CD4-positive, alpha-beta T cell treated with Interleukin-4 for 1 hour (primary cell): Measurements from ENCODE around the gene NUP214.
"Not testable (repeated sequence)": the region's sequence is repeated elsewhere in the genome, so short reads cannot be mapped to it uniquely, and the experiment has no call there.

Experiments
- DNase-seq, 2 donors: peaks; one replicate each; pipeline ENCODE4 v3.0.0-alpha.2; 2020 to 2022

Gene NUP214

DNA sequence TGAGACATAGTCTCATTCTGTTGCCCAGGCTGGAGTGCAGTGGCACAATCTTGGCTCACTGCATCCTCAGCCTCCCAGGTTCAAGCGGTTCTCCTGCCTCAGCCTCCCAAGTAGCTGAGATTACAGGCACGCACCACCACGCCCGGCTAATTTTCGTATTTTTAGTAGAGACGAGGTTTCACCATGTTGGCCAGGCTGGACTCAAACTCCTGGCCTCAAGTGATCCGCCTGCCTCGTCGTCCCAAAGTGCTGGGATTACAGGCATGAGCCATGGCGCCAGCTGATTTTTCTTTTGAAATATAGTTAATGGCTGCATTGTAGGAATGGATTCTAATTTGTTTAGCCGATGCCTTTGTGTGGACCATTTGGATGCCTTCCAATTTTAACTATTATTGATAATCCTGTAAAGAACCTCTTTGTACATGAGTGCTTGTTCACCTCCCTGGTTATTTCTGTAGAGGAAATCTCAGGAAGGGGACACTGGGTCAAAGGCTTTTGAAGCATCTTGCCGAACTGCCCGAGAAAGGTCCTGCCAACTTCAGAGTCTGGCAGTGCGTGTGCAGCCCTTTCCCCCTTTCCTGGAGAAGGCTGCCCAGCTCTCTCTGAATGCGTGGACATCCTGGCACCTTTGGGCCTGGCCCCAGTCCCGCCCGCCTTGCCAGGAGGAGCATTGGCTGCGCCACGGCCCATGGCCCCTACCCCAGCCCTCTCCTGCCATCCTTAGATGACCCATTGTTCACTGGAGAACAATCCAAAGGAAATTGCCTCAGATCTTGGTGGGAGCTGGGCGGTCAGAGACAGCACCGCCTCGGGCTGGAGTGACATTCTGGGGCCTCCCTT, 8.9 kb upstream of the NUP214 start:
- no peak for DNase-seq

DNA sequence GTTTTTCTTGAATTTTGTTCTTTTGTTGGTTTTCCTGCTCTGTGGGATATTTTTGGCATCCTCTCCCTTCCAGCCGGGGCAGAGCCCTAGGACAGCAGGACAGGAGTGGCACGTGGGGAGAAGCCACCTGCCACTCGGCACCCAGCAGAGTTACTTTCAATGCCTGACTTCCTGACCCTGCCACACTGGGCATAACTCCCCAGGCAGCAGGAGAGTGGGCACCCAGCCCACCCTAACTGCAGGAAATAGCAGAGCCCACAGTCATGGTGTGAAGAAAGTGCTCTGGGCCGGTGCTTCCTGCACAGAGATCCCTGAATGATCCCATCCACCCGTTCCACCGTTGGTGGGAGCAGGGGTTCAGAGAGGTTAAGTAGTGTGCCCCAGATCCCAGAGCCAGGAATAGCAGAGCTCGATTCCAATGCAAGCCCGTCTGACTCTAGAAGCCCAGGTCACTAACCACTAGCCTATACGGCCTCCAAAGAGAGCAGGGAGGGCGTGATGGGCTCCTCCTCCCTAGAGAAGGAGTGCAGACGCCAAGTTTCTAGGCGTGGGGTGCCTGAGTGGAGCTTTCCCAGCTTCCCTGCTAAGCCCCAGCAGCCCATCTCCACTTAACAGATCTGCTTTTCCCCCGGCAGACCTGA, 8.1 kb upstream of the NUP214 start:
- DNase-seq, result no peak

DNA sequence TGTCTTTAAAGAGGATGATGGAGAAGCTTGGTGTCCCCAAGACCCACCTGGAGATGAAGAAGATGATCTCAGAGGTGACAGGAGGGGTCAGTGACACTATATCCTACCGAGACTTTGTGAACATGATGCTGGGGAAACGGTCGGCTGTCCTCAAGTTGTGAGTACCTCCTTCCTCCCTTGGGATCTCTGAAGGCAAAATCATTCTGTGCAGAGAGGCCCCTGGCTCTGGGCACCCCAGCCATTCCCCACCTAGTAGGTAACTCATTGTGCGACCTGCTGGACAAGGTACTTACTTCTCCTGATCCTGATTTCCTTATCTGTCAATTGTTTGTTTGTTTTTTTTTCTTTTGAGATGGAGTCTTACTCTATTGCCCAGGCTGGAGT, 7.6 kb upstream of the NUP214 start:
- no peak for DNase-seq

DNA sequence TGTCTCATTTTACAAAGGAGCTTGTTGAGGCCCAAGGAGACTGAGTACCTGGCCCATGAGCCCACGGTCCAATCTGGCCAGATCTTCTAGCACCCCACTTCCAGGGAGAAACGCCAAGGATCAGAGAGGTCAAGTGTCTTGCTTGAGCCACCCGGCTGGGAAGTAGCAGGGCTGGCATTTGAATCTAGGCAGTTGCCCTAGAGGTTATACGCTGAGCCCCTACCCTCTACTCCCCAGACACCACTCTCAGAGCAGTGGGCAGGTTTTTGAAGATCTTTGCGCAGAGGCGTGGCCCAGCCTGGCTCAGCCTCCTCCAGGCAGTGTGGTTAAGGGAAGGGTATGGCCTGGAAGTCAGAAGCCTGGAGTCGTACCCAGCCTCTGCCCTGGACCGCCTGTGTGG, 5.8 kb upstream of the NUP214 start:
- DNase-seq, result no peak

DNA sequence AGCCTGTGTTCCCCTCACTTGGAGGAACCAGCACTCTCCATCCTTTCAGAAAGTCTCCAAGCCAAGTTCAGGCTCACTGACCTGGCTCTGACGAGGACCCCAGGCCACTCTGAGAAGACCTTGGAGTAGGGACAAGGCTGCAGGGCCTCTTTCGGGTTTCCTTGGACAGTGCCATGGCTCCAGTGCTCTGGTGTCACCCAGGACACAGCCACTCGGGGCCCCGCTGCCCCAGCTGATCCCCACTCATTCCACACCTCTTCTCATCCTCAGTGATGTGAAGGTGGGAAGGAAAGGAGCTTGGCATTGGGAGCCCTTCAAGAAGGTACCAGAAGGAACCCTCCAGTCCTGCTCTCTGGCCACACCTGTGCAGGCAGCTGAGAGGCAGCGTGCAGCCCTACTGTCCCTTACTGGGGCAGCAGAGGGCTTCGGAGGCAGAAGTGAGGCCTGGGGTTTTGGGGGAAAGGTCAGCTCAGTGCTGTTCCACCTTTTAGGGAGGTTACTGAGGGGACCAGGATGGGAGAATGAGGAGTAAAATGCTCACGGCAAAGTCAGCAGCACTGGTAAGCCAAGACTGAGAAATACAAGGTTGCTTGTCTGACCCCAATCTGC, 4.7 kb upstream of the NUP214 start:
- no peak for DNase-seq

DNA sequence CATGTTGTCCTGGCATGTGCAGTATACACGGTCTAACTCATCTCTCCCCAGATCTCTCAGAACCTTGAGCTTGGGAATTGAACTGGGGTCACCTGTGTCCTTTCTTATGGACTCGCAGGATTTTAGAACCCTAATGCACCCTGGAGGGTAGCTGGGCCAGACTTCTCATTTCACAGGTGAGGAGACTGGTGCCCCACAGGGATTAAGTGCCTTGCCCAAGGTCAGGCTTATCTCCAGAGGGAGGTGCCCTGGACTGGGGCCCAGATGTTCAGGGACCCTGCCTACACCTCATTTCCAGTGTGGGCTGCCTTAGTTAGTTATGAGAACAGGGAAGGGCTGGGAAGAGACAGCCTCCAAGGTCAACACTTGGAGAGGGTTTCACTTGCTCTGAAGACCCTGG, 4.0 kb upstream of the NUP214 start:
- DNase-seq, result no peak

DNA sequence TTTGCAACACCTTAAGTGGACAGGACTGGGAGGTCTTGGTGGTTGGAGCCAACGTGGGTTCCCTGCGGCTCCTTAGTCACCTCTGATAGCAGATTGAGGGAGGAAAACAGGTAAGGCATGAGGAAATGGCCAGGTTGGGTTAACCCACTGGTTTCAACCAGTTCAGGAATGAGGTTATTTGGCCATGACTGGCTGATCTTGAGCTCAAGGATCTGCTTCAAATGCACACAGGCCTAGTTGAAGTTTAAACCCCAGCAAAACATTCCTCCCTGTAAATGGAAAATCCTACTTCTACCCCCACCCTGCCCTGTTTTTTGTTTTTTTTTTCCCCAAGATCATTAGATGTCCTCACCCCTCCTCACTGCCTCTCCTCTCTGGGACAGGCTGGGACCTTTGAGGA, 3.2 kb upstream of the NUP214 start:
- no peak for DNase-seq

DNA sequence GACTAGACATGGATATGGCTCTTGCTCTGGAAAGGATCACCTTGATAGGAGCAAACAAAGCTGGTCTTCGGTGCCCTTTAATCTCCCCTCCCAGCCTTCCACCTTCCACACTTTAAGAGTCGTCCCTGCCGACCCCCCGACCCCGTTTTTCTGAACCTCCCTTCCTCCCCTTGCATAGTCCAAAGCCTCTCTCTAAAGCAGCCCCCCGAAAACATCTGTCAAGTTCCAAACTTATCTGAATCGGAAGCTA, 423 bp upstream of the NUP214 start:
- no peak for DNase-seq

DNA sequence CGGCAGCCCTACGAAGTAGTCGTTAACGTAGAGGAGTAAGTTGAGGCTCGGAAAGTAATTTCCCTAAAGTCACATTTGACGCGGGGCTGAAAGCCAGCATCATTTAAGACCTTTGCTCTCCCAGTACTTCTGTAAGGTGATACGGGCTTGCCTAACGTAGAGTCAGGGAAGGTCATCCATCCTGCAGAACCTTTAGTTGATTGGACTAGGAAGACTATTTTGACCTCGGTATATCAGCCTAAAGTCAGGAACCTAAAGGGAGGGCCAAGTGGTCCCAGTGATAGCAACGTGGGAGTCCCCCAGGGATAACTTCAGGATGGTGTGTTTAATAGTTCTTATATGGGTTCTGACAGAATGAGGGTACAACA, 657 bp downstream of the NUP214 start:
- DNase-seq, result no peak

DNA sequence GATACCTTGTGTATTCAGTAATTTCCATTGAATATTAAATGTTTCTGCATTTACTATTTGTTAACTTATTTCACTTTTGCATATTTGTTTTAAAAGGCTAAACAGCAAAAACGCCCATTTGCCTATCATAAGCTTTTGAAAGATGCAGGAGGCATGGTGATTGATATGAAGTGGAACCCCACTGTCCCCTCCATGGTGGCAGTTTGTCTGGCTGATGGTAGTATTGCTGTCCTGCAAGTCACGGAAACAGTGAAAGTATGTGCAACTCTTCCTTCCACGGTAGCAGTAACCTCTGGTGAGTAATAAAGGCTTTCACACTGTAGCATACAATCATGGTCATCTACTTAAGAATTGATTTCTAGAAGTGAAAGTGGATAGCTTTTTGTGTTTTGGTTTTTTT, 3.8 kb downstream of the NUP214 start:
- no peak for DNase-seq

DNA sequence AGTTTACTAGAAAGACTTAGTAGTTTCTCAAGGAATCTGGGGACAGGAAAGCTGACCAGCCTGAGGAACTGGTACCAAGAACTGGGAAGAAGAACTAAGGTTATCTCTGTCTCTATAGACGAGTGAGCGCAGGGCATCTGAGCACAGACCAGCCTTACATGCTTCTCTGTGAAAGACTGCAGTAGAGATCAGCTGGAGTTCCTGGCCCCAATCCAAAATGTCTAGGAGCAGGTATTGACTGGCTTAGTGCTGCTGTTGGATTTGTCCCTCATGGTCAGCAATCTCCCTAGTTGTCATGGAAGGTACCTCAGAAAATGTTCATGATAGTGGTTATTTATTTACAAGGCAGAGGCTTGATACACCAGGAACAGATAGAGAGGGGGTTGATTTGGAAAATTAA, 13.3 kb downstream of the NUP214 start:
- DNase-seq, result no peak

DNA sequence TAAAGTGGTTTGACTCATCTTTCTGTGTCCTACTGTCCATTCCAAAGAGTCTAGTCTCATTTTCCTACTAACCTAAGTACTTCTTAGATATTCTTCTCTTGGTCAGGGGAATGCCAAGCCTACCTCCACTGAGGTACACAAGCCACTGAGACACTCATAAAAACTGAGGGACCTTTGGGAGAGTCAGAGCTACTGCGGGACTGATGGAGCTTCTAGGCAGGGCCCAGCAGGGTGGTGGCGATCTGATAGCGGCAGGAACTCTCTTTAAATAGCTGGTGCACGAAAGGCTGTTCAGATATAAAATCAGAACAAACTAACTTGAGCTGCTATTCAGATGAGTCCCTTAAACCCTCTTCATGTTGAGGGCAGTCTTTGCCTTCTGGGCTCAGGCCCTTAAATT, 14.7 kb downstream of the NUP214 start:
- no peak for DNase-seq

DNA sequence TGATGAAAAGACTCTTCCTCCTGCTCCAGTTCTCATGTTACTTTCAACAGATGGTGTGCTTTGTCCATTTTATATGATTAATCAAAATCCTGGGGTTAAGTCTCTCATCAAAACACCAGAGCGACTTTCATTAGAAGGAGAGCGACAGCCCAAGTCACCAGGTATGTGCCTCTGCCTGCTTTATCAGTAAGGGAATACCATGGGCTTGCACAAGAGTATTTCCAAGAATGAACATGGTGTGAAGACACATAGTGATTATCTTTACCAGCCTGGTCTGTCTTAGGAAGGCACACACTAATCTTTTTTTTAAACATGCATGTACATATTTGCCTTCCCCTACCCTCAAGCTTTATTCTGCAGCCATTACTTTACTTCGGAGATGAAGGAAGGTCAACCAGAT, 15.2 kb downstream of the NUP214 start:
- DNase-seq, result no peak

DNA sequence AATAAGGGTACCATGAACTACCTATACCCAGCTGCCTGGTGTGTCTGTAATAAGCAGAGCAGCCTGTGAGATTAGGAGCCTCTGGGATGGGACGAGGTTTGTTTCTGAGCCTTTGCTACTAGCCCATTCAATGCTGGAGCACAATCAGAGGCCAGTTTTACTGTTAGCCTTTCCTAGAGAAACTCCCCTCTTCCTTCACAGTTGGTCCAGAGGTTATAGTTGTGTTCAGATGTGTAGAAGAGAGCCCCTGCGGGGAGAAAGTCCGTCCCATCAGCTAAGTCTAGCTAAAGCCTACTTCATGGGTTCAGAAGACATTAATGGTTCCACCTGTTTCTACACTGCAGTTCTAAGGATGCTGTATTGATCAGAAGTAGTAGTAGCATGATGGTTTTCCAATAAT, 16.8 kb downstream of the NUP214 start:
- no peak for DNase-seq

DNA sequence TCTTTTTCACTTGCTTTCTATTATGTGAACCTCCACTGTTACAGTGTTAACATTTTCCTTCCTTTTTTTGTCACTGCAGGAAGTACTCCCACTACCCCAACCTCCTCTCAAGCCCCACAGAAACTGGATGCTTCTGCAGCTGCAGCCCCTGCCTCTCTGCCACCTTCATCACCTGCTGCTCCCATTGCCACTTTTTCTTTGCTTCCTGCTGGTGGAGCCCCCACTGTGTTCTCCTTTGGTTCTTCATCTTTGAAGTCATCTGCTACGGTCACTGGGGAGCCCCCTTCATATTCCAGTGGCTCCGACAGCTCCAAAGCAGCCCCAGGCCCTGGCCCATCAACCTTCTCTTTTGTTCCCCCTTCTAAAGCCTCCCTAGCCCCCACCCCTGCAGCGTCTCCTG, 18.8 kb downstream of the NUP214 start:
- no peak for DNase-seq

DNA sequence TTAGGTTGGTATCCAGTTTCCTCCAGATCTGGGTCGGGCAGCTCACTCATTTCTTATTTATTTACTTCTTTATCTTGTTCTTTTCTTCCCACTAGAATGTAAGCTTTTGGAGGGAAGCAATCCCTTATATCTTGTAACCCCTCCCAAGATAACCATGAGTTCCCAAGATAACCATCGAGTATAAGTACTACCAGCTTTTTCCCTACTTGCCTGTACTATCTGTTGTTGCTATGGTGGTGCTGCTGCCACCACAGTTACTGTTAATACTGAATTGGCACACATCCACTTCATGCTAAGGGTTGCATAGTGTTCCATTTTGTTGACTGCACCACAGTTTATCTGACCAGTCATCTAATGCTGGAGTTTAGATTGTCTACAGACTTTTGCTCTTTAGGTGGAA, 19.9 kb downstream of the NUP214 start:
- no peak for DNase-seq

DNA sequence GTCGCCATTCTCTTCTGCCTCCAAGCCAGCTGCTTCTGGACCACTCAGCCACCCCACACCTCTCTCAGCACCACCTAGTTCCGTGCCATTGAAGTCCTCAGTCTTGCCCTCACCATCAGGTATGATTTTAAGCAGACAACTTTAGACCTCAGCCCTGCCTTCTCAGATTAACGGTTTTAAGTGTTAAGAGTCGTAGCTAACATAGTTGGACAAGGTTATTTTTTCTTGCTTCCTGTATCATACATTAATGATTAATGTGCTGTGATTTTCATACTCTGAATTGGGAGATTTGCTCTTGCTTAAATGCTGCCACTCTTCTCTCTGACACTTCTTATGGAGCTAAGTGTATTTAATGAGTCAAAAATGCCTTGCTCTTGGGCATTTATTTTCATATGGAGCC, 20.8 kb downstream of the NUP214 start:
- DNase-seq, result no peak

DNA sequence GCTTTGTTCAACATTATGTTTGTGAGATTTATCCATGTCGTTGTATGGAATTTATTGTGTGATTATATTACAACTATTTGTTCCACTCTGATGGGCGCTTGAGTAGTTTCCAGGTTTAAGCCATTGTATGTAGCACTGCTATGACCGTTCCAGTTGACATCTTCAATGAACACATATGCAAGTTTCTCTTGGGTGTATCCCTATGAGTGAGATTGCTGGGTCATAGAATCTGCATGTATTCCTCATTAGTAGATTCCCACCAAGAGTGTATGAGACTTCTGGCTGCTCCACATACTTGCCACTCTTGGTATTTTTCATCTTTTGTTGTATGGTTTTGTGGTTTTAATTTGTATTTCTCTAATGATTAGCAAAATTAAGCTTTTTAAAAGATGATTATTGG, 22.9 kb downstream of the NUP214 start:
- no peak for DNase-seq

DNA sequence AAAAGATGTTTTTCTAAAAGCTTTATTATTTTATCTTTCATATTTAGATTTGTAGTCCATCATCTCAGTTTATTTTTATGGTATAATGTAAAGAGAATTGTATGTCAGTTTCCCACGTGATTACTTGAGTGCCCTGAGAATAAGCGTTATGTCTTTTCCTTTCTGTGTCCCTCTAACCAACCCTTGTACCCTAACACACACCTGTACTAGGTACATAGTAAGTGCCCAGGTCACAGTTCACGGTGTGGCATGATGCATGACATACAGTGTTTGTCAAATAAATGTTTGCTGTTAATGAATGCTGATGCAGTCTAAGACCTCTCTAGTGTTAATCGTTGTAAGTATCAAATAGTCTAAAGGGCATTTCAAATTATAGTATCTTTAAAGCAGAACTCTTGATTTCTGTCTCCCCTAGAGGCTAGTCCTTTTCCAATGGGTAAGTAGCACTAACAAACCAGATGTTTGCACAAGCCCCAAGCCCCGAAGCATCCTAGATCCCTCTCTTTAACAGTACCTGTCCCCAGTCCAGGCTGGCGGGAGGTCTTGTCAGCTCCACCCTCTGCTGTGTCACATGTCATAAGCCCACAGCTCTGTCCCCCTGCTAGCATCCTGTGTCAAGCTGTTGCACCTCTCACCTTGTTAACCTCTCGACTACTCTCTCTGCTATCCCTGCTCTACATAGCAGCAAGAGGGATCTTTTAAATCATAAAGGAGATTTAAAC, 23.7 kb downstream of the NUP214 start:
- no peak for DNase-seq

DNA sequence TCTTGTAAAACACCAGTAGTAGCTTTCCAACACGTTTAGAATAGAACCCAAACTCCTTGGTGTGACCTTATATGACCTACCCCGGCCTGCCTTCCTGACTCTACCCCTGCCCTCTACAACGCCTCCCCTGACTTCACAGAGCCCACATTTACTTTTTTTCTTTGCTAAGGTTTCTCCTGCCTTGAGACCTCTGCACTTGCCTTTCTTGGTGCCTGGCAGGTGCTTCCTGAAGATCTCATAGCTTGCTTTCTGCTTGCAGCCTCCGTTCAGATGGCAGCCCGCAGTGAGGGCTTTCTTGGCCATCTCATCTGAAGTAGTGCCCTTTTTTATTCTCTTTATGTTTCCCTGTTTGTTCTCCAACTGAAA, 24.3 kb downstream of the NUP214 start:
- DNase-seq, result no peak

DNA sequence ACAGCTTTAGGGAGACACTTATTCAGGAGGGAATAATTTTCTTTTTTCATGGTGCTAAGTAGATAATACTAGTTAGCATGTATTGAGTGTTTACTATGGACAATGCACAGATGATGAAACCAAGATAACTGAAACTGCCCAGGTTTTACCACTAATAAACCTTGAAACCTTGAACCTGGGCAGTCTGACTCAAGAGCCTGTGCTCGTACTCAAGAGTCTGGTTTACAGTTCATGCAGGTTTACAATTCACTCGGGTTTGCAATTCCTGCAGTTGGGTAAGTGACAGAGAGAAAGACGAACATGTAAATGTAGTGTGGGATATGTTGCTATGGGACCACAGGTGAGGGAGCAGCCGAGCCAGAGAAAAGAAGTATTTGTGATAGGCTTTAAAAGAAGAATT, 28.2 kb downstream of the NUP214 start:
- DNase-seq, result no peak

DNA sequence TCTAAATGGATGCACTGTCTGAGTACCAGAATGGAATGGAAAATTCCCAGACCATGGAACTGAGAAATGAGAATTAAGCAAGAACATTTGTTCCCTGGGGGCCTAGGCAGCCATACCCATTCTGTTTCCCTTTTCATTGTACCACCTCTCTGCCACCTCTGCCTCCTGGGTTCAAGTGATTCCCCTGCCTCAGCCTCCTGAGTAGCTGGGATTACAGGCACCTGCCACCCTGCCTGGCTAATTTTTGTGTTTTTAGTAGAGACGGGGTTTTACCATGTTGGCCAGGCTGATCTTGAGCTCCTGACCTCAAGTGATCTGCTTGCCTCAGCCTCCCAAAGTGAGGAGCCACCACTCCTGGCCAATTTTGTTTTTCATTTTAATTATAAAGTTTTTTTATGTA, 33.3 kb downstream of the NUP214 start:
- not testable (repeated sequence) for DNase-seq

DNA sequence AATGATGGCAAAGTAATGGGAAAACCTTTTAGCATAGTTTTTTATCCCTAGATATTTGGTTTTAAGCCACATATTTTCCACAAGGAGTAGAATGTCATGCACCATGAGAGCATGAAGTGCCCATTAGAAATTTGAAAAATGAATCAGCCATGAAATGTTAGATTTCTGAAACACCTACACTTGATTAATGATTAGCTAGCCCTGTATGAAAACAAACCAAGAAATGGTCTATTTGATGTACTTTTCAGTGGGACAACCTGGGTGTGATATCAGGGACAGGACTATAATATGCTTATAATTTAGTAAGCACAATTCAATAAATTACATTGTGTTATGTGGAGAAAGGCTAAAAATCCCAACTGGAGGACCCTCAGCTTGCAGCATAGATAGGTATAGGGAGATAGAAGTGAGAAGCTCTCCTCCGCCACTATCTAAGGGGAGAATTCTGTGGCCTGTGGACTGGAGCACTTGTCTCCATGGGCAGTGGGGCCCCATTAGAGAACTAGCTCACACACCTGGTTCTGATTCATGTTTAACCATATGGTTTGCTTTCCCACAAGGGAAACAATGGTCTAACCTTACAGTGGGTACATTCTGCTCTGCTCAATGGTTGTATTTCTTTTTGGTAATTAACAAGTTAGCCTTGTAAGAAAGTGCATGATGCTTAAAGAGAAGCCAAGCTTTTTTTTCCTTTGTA, 35.2 kb downstream of the NUP214 start:
- no peak for DNase-seq

DNA sequence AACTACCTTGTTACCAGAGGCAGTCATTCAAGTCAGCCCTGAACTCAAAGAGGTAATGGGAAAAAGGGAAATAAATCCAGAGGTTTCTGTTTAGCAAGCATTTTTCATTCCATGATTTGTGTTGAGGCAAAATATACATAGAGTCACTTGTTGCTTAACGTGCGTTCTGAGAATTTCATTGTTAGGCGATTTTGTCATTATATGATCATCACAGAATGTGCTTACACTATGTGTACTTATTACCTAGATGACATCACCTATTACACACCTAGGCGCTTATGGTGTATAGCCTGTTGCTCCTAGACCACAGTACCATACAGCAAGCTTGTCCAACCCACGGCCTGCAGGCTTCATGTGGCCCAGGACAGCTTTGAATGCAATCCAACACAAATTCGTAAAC, 36.2 kb downstream of the NUP214 start:
- no peak for DNase-seq
